MG63 (cell line): Measurements from ENCODE around the gene FSD1. TPM values are rescaled to one million over a fixed set of nuclear protein-coding genes. Genes with fewer than 3 reads are reported as not detected.

Source experiments
- DNase-seq: peaks from one replicate; pipeline ENCODE4 v3.0.0-alpha.2; 2020
- H3K27me3 ChIP-seq: fragments of 250-450 bp; sonication (Bioruptor Pico); 2 replicates; pipeline ENCODE4 v1.5.1; 2020; ENCODE audit warnings: mild to moderate bottlenecking, moderate library complexity
- H3K36me3 ChIP-seq: fragments of 250-450 bp; sonication (Bioruptor Pico); 2 replicates; pipeline ENCODE4 v1.5.1; 2020; ENCODE audit warnings: mild to moderate bottlenecking, moderate library complexity
- H3K4me3 ChIP-seq: fragments of 250-450 bp; sonication (Bioruptor Pico); 2 replicates; pipeline ENCODE4 v1.5.1; 2020; ENCODE audit warnings: mild to moderate bottlenecking, moderate library complexity
- H3K9me3 ChIP-seq: fragments of 250-450 bp; sonication (Bioruptor Pico); 2 replicates; pipeline ENCODE4 v1.5.1; 2020; ENCODE audit warnings: mild to moderate bottlenecking, moderate library complexity
- total RNA-seq: library from RNA; depleted of rRNA; stranded (reverse); fragments of >200 nt; shearing (Covaris generic); gene quantifications from 2 replicates; pipeline ENCODE4 v1.2.3, GENCODE V29; 2014; ENCODE audit warnings: low replicate concordance; rRNA removed

The FSD1 gene
- total RNA-seq, 1 experiment from 2014 or later = not detected

DNA sequence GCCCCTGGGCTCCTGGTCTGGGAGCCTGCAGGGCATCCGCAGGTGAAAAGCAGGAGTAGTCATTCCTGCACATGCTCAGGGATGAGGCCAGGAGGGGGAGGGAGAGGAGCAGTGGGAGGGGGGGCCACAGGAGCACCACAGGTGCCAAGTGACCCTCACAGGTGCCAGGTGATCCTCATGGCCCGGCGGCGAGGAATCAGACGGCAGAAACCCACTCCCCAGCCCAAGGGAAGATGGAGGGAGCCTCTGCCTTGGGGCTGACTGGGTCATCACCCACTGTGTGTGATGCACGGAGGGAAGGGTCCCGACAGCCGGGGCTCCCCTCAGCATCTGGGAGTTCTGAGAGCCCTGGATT is 68.6 kb downstream of the FSD1 start:
- no peak for DNase-seq
- Histone ChIP-seq H3K27me3 (no peaks in the 10 kb centered on the region), H3K36me3 (no peaks in the 10 kb centered on the region; the same call in 1 of the 2 replicates), H3K9me3 (no peaks in the 10 kb centered on the region), H3K4me3 (no peak overlapping the region)

Other genes starting within 250 kb of the FSD1 start
- 7.8 and 8.7 TPM in 2 replicates for gene ZBTB7A, start 237.7 kb upstream of the FSD1 start, total RNA-seq
- 115 and 216 TPM in 2 replicates for gene MAP2K2, start 180.5 kb upstream of the FSD1 start, total RNA-seq
- gene CREB3L3, start 151.0 kb upstream of the FSD1 start, total RNA-seq = not detected in 2 replicates
- 2.3 and 7.7 TPM in 2 replicates for gene SIRT6, start 122.0 kb upstream of the FSD1 start, total RNA-seq
- gene ANKRD24, start 121.9 kb upstream of the FSD1 start, total RNA-seq = 0.13 TPM in 1 of 2 replicates, not detected in the other
- not detected in 2 replicates for gene EBI3, start 75.1 kb upstream of the FSD1 start, total RNA-seq
- 13.6 and 26.1 TPM in 2 replicates for gene YJU2, start 57.5 kb upstream of the FSD1 start, total RNA-seq
- gene SHD, start 25.3 kb upstream of the FSD1 start, total RNA-seq = not detected in 2 replicates
- not detected in 2 replicates for gene TMIGD2, start 2.2 kb upstream of the FSD1 start, total RNA-seq
- not detected in 2 replicates for gene STAP2, start 34.2 kb downstream of the FSD1 start, total RNA-seq
- 0.52 and 4.4 TPM in 2 replicates for gene MPND, start 39.0 kb downstream of the FSD1 start, total RNA-seq
- gene SH3GL1, start 95.9 kb downstream of the FSD1 start, total RNA-seq = 50.5 and 76.0 TPM in 2 replicates
- 24.1 and 24.7 TPM in 2 replicates for gene CHAF1A, start 98.0 kb downstream of the FSD1 start, total RNA-seq
- 58.0 and 107 TPM in 2 replicates for gene UBXN6, start 153.2 kb downstream of the FSD1 start, total RNA-seq
- 19.5 and 29.8 TPM in 2 replicates for gene HDGFL2, start 167.7 kb downstream of the FSD1 start, total RNA-seq
- gene PLIN4, start 213.9 kb downstream of the FSD1 start, total RNA-seq = not detected in 2 replicates
- not detected in 2 replicates for gene PLIN5, start 230.6 kb downstream of the FSD1 start, total RNA-seq
- gene LRG1, start 235.4 kb downstream of the FSD1 start, total RNA-seq = not detected in 2 replicates